Fibroblast of lung (primary cell): Measurements from ENCODE around the gene TSPAN9.

ENCODE experiments used
- CTCF ChIP-seq, 2 donors: IDR thresholded peaks in 1 of 2; conservative IDR thresholded peaks in 1 of 2; 1 replicate in 1 of 2; 2 replicates in 1 of 2; pipeline ENCODE4 v1.5.1; 2011 to 2012; ENCODE audit warnings: low read length in 2 of 2, control low read depth in 1 of 2, inconsistent platforms in 1 of 2, low read depth in 1 of 2, mild to moderate bottlenecking in 1 of 2
- EZH2 ChIP-seq: IDR thresholded peaks from 2 replicates; pipeline ENCODE4 v1.5.1; 2012; ENCODE audit warnings: low read length, control low read depth, mild to moderate bottlenecking; ENCODE audit errors: missing control alignments

GRCh38 chr12:3120701-3121100, 43.5 kb downstream of the TSPAN9 start:
- TF ChIP-seq CTCF (conservative IDR thresholded peaks at IDR 0.05 in 1 of 2, IDR thresholded peaks at IDR 0.05 in 1 of 2; ENCODE audit: low read depth in 1 of 2, low read length in 2 of 2), result no peak
- no peak for TF ChIP-seq EZH2
